RWPE1 (cell line): Measurements from ENCODE around the gene PCDHB12.
"Not testable (repeated sequence)": the region's sequence is repeated elsewhere in the genome, so short reads cannot be mapped to it uniquely, and the experiment has no call there.

ENCODE experiments used
- CTCF ChIA-PET: fragments of 350-600 bp; sonication (Branson Sonifier 250); formaldehyde crosslinking; extraction: SDS; loops from one replicate; lab custom pipeline; 2021; lab: Yijun Ruan, JAX
- POLR2A ChIA-PET: fragments of 400-600 bp; formaldehyde crosslinking; extraction: SDS; loops from one replicate; lab custom pipeline; 2020; ENCODE audit warnings: antibody characterized with exemption; ENCODE audit not compliant: low non-redundant PET; lab: Yijun Ruan, JAX
- DNase-seq: peaks from one replicate; pipeline ENCODE4 v3.0.0; 2012; ENCODE audit warnings: low spot score
- H3K27ac ChIP-seq: fragments of 450-650 bp; 2 replicates; pipeline ENCODE4 v1.5.1; 2017
- TF ChIP-seq, protein P1 (sequence below): fragments of 450-650 bp; conservative IDR thresholded peaks from 2 replicates; pipeline ENCODE4 v1.5.1; 2017; ENCODE audit warnings: low read depth, mild to moderate bottlenecking

The PCDHB12 gene

DNA sequence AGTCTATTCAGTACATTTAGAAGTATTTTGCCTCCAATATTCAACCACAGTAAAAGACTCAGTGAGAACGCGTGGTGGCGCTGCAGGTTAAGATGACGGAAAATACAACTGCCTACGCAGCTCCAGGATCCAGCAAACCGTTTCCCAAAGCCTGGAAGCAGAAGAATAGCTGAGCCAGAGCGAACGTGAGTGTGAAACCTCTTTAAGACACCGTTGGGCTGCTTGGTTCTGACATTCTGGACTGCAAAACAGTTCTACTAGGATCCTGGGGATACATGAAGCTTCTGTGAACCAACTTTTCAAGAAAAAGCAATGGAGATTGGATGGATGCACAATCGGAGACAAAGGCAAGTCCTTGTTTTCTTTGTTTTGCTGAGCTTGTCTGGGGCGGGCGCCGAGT, 26.3 kb upstream of the PCDHB12 start, which contains the start of gene PCDHB16:
PCDHB16 (plus strand) TSS at position 140 of the 400 bp plus-strand sequence; CDS start at position 313, 173 bp downstream.
- ChIA-PET CTCF (interaction anchor here (0.5 to 0.8 kb wide), 3 partner anchors 8 to 139 kb away, joined by 3 to 7 read pairs (median 4); partner anchors contain the start of gene TAF7), POLR2A (no interaction called here)
- DNase-seq, result no peak
- TF ChIP-seq, protein P1, sequence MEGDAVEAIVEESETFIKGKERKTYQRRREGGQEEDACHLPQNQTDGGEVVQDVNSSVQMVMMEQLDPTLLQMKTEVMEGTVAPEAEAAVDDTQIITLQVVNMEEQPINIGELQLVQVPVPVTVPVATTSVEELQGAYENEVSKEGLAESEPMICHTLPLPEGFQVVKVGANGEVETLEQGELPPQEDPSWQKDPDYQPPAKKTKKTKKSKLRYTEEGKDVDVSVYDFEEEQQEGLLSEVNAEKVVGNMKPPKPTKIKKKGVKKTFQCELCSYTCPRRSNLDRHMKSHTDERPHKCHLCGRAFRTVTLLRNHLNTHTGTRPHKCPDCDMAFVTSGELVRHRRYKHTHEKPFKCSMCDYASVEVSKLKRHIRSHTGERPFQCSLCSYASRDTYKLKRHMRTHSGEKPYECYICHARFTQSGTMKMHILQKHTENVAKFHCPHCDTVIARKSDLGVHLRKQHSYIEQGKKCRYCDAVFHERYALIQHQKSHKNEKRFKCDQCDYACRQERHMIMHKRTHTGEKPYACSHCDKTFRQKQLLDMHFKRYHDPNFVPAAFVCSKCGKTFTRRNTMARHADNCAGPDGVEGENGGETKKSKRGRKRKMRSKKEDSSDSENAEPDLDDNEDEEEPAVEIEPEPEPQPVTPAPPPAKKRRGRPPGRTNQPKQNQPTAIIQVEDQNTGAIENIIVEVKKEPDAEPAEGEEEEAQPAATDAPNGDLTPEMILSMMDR, result peak; percentile 30
- H3K27ac ChIP-seq, result no peak within 1 kb of the TSS

DNA sequence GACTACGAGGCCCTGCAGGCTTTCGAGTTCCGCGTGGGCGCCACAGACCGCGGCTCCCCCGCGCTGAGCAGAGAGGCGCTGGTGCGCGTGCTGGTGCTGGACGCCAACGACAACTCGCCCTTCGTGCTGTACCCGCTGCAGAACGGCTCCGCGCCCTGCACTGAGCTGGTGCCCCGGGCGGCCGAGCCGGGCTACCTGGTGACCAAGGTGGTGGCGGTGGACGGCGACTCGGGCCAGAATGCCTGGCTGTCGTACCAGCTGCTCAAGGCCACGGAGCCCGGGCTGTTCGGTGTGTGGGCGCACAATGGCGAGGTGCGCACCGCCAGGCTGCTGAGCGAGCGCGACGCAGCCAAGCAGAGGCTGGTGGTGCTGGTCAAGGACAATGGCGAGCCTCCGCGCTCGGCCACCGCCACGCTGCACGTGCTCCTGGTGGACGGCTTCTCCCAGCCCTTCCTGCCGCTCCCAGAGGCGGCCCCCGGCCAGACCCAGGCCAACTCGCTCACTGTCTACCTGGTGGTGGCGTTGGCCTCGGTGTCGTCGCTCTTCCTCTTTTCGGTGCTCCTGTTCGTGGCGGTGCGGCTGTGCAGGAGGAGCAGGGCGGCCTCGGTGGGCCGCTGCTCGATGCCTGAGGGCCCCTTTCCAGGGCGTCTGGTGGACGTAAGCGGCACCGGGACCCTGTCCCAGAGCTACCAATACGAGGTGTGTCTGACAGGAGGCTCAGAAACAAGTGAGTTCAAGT, 24.2 kb upstream of the PCDHB12 start:
- H3K27ac ChIP-seq, CTCF ChIA-PET, POLR2A ChIA-PET, DNase-seq: not testable (repeated sequence)

DNA sequence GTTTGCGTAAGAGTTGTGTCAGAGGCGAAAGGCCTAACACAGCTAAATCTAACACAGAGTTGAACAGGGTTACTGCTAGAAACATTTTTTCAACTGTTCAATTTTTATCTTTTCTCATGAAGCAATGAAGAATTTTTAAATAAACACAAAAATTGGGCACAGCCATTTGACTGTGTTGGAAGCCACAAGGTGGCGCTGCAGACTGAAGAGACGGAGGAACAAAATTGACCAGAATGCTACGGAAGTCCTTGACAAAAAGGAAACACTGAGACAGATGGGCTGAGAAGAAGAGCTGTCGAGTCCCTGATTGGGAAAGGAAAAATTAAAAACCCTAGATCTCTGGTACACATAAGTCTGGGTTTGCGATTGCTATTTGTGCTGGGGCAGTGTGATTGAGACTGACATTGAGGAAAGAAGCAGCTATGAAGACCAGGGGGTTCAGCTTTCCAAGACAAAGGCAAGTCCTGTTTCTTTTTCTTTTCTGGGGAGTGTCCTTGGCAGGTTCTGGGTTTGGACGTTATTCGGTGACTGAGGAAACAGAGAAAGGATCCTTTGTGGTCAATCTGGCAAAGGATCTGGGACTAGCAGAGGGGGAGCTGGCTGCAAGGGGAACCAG, 21.5 kb upstream of the PCDHB12 start, which contains the start of gene PCDHB9:
PCDHB9 (plus strand) TSS at position 265 of the 616 bp plus-strand sequence; CDS start at position 423, 158 bp downstream.
- POLR2A ChIA-PET, result no interaction called here
- TF ChIP-seq, protein P1, result peak; percentile 68
- DNase-seq, result no peak
- H3K27ac ChIP-seq, result no peak within 1 kb of the TSS
- CTCF ChIA-PET, result interaction anchor here (0.5 to 1.9 kb wide), 9 partner anchors 10 to 231 kb away, joined by 3 to 7 read pairs (median 3); partner anchors contain the start of gene PCDHGB7

DNA sequence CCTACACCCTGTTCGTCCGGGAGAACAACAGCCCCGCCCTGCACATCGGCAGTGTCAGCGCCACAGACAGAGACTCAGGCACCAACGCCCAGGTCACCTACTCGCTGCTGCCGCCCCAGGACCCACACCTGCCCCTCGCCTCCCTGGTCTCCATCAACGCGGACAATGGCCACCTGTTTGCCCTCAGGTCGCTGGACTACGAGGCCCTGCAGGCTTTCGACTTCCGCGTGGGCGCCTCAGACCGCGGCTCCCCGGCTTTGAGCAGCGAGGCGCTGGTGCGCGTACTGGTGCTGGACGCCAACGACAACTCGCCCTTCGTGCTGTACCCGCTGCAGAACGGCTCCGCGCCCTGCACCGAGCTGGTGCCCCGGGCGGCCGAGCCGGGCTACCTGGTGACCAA, 19.8 kb upstream of the PCDHB12 start:
- POLR2A ChIA-PET, DNase-seq, CTCF ChIA-PET, H3K27ac ChIP-seq: not testable (repeated sequence)

DNA sequence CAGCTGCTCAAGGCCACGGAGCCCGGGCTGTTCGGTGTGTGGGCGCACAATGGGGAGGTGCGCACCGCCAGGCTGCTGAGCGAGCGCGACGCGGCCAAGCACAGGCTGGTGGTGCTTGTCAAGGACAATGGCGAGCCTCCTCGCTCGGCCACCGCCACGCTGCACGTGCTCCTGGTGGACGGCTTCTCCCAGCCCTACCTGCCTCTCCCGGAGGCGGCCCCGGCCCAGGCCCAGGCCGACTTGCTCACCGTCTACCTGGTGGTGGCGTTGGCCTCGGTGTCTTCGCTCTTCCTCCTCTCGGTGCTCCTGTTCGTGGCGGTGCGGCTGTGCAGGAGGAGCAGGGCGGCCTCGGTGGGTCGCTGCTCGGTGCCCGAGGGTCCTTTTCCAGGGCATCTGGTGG, 19.4 kb upstream of the PCDHB12 start:
- DNase-seq, H3K27ac ChIP-seq, POLR2A ChIA-PET, CTCF ChIA-PET: not testable (repeated sequence)

DNA sequence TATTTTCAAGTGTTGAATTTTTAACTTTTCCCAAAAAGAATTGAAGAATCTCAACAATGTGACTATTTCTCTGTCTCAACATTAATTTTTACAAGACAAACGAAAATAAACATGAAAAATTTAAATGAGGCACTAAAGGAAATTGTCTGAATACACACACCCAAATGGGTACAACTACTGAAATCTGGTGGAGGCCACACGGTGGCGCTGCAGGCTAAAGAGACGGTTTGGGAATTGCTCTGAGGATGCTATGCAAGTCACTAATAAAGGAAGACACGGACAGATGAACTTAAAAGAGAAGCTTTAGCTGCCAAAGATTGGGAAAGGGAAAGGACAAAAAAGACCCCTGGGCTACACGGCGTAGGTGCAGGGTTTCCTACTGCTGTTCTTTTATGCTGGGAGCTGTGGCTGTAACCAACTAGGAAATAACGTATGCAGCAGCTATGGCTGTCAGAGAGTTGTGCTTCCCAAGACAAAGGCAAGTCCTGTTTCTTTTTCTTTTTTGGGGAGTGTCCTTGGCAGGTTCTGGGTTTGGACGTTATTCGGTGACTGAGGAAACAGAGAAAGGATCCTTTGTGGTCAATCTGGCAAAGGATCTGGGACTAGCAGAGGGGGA, 16.3 kb upstream of the PCDHB12 start, which contains the start of gene PCDHB10:
PCDHB10 (plus strand) TSS at position 244 of the 616 bp plus-strand sequence; CDS start at position 444, 200 bp downstream.
- CTCF ChIA-PET, result interaction anchor here (0.6 to 1.0 kb wide), 10 partner anchors 10 to 372 kb away, joined by 3 to 4 read pairs (median 3); partner anchors contain the start of genes PCDHB14, PCDHB6, PCDHGA1 and PCDHGB1
- DNase-seq, result no peak
- H3K27ac ChIP-seq, result no peak within 1 kb of the TSS
- POLR2A ChIA-PET, result no interaction called here
- TF ChIP-seq, protein P1, result peak; percentile 65

DNA sequence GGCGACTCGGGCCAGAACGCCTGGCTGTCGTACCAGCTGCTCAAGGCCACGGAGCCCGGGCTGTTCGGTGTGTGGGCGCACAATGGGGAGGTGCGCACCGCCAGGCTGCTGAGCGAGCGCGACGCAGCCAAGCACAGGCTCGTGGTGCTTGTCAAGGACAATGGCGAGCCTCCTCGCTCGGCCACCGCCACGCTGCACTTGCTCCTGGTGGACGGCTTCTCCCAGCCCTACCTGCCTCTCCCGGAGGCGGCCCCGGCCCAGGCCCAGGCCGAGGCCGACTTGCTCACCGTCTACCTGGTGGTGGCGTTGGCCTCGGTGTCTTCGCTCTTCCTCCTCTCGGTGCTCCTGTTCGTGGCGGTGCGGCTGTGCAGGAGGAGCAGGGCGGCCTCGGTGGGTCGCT, 14.2 kb upstream of the PCDHB12 start:
- CTCF ChIA-PET, DNase-seq: not testable (repeated sequence)

DNA sequence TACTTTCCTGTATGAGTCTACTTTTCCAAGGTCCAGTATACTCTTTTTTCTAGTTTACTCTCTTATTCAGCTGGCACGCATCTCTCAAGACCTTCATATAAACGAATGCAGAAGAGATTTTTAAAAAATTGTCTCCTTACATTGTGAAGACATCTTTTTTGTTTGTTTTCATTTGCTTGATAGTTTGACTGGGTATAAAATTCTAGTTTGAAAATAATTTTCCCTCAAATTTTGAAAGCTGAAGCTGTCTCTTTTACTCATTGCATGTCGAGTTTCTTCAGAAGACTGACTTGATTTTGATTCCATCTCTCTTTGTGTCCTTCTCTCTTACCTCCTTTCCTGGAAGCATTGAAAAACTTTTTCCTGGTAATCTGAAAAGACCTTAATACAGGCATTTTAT, 12.2 kb upstream of the PCDHB12 start:
- ChIA-PET CTCF (interaction anchor here (0.6 to 1.2 kb wide), 5 partner anchors 8 to 432 kb away, joined by 3 to 5 read pairs (median 3); no protein-coding TSS in a partner anchor), POLR2A (no interaction called here)
- no peak for DNase-seq
- H3K27ac ChIP-seq, result no peak overlapping the region
- TF ChIP-seq, protein P1, result no peak

More for the DNA sequence above, 14.2 kb upstream of the PCDHB12 start:
- H3K27ac ChIP-seq, POLR2A ChIA-PET: not testable (repeated sequence)
